Ramos (cell line): Measurements from ENCODE around the gene SIGLEC12.

Experiments
- in situ Hi-C: fragments of 300-500 bp; cut with MboI; formaldehyde crosslinking; loops from one replicate; pipeline ENCODE4 v1.14.3; 2022; ENCODE audit warnings: low sequenced_read_pairs; ENCODE audit not compliant: unreplicated experiment

SIGLEC12 gene

GRCh38 chr19:51501594-51502263, at the start of gene SIGLEC12:
TSS of gene SIGLEC12 (minus strand) at chr19:51501800. CDS start at chr19:51501733, 67 bp downstream.
- in situ Hi-C loops: no loop called here

DNA sequence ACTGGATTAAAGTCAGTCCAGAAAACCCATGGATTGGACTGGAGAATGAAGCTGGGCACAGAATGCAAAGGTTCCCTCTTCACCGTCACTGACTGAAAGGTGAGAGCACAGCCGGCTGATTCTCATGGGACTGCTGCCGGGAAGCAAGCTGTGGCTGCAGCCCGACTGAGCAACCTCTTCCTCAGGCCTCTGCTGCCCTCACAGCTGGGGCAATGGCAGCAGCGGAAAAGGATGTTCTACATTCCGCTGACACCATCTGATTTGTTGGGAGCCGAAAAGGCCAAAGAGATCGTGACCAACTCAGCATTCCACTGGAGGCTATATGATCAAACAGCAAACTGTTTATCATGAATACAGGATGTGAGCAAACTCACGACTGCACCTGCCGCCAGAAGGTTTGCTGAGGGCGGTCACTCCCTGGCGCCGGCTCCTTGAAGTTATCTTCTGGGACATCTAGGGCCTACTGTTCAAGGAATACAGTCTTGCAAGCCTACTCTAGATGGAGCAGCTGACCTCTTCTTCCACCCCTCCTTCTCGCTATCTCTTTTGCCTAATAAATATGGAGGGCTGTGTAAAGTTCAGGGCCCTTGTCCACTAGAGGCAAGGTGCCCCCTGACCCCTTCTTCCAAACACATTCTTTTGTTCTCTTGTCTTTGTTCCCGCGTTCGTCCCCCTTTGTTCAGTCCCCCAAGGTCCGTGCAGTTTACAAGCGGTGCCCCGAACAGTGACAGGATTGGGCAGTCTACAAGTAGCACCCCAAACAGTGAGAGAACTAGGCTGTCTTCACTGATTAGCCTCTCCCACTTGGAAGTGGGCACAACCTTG, 49.5 kb upstream of the SIGLEC12 start:
- in situ Hi-C loops: no loop called here

GRCh38 chr19:51549533-51550324, 48.1 kb upstream of the SIGLEC12 start:
- in situ Hi-C loops: no loop called here

DNA sequence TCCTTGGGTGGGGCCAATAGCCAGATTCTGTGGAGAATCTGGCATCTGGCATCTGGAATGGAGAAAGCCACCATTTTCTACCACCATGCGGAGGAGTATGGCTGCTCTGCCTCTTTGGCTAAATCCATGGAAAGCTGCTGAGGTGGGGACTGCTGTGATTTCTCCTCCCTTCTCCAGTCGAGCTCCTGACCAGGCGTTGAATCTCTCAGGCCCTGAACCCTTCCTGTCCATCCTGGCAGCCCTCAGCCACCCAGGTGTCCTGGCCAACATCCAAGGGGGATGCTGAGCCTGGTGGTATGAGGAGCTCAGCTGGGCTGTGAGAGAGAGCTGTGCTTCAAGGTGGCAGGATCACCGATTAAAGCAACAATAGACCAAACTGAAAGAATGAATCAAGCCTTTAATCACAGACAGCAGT, 47.3 kb upstream of the SIGLEC12 start:
- in situ Hi-C loops: no loop called here

DNA sequence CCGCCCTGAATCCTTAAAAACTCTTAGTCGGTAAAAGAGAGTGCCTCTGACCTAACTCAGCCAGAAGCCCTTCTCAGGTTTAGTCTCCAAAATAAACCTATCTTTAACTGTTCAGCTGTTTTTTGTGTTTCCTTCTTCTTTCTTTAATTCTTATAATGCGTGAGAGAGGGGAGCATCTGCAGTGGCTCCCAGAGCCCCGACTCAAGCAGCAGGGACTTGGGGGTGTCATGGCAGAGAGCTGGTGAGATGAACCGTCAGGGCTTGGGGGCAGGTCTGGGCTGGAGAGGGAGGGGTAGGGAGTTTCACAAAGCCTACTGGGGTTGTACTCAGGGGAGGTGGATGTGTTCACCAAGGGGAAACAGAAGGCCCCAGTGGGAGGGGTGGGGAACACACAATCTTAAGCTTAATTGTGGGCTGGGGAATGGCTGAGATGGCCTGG, 46.6 kb upstream of the SIGLEC12 start:
- in situ Hi-C loops: no loop called here

DNA sequence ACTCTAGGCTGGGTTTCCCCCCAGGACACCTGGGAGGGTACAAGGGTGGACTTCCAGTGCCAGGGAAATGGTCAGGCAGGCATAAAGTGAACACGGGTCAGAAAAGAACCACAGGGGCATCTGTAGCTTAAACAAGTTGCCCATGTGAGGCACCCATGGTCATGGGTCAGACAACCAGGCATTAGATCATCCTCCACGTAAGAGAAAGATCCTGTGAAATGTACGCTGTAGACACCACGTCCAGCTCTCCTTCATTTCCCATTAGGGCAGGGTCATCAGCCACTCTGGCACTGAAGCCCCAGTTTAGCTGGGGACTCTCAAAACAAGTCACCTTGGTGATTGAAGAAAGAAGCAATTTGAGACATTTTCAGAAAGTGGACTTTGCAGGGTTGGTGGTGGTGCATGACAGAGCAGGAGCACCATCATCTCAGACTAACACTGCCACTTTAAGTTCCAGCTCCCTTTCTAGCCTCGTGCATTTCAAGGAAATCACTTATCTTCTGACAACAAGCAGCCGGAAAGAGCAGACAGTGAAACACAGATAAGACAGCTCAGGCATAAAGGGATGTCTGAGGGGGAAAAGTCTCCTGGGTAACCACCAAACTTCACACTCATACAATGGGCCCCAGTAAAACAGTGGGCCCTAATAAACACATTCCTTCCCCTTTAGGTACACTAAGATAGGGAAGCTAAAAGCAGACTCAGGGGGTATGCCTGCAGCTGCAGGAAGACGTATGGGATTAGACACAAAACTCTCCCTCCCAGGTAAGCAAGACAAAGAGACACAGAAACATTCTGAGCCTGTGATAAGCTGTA, 46.0 kb upstream of the SIGLEC12 start:
- in situ Hi-C loops: no loop called here

DNA sequence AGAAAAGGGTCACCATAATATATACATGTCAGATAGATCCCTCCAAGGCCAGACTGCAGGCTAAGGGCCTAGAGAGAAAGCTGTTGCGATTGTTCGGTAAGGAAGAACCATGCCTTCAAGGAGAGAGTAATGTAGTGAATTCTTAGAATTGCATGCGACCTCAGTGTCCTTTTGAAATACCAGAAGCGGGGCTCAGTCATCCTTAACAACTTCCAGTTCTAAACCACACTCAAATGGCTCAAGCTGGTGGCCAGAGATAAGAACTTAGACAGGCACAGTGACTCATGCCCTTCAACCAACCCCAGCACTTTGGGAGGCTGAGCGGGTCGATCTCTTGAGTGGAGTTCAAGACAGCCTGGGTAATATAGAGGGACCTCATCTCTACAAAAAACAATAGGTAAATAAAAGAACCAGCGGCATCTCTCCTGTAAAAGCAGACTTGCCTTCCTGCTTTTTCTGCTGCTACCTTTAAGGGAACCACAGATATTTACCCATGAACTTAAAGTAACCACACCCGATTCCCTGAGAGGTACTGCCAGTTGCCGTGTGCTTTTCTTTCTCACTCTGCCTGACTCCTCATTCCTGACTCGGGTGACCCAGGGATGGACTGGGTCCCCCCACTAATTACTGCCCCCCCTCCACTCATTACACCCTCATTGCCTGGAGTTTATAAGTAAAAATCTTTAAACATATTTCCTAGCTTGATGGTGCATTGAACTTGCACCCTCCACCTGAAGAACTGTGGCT, 45.2 kb upstream of the SIGLEC12 start:
- in situ Hi-C loops: no loop called here

DNA sequence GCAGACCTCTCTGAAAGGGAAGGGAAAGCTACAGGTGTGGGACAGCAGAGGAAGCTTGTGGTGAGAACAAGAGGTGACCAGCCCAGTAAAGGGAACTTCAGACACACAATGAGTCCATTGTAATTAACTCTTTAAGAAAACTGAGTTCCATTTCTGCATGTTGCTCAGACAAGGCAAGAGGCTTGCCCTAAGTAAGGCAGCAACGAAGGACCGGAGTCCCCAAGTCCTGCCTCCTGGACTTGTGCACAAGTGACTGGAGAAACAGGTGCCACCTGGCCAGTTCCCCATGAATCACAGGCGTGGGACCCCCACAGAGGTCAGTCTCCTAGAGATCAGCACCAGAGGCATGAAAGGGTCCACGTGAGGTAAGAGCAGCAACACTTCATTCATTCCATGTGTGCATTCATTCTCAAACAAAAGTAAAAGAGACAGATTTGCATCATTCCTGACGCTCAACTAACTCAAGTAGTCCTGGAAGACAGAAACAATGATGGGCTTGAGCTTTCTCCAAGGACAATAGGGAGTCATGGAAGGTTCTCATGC, 44.6 kb upstream of the SIGLEC12 start:
- in situ Hi-C loops: no loop called here

- in situ Hi-C loops: no loop called here
Measured at GRCh38 chr19:51544038-51544437, 42.4 kb upstream of the SIGLEC12 start.

DNA sequence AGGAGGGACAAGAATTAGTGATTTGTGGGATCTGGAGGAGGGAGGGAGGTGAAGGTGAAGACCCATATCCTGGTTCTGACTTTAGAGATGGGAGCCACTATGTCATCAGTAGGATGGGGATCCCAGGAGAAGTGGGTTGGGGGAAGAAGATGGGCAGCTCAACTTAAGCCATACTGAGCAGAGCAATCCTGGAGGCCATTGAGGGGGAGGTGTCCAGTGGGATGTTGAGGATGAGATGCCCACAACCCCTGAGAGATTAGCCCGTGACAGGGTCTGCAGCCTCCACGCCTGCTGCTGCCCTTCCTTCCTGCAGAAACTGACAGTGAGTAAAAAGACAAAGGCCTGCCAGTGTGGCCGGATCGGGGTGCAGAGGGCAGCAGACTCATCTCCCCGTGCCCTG, 41.1 kb upstream of the SIGLEC12 start:
- in situ Hi-C loops: no loop called here

- in situ Hi-C loops: no loop called here
Measured at GRCh38 chr19:51541458-51542357, 40.1 kb upstream of the SIGLEC12 start.

DNA sequence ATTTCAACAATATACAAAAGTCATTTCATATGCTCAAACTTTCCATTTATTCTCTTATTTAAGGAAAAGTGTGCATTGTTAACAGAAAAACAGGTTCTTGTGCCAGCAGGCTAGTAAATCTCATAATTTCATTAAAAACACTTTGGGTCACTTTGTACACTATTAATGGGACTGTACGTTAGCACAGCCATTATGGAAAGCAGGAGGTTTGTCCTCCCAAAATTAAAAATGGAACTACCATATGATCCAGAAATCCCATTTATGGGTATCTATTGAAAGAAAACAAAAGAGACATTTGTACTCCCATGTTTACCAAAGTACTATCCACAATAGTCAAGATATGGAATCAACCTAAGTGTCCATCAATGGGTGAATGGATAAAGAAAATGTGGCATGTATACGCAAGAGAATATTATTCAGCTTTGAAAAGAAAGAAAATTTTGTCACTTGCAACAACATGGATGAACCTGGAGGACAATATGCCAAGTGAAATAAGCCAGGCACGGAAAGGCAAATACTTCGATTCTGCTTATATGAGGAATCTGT, 38.3 kb upstream of the SIGLEC12 start:
- in situ Hi-C loops: no loop called here

GRCh38 chr19:51535535-51535934, 33.9 kb upstream of the SIGLEC12 start:
- in situ Hi-C loops: no loop called here

- in situ Hi-C loops: no loop called here
Measured at GRCh38 chr19:51531349-51532315, 30.0 kb upstream of the SIGLEC12 start, which contains the start of gene SIGLEC6. TSS of gene SIGLEC6 (minus strand) at chr19:51531670. CDS start at chr19:51531648, 22 bp downstream.

- in situ Hi-C loops: no loop called here
Measured at GRCh38 chr19:51530616-51531015, 29.0 kb upstream of the SIGLEC12 start.

DNA sequence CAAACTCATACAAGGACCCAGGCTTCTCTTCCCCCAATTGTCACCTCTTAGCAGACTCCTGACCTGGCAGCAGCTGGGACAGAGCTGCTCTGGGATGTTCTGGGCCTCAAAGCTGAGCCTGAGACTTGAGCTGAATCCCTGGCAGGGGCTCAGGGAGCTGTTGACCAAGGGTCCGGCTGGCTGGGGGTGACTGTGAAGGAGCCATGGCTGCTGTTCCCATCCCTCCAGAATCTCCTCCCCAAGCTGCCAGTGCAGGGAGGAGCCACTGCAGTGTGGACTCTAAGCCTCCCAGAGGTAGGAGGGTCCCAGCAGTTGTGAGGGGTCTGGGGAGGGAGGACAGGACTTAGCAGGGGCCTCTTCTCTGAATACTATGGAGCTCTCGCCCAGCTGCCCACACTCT, 27.7 kb upstream of the SIGLEC12 start:
- in situ Hi-C loops: no loop called here

DNA sequence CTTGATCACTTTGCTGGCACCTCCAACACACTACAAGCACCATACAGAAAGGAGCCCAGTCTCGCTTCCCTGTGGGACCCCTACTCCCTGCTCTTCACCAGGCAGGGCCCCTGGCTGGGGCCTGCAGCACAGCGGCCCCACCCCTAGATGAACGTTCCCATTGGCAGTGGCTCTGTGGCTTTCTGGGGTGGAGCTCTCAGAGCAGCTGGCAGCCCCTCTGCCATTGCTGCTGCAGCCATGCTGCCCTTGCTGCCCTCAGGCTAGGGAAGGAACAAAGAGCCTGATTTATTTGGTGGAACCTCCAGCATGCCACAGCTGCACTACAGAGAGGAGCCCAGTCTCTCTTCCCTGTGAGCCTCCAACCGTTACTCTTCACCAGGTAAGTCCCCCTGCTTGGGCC, 24.1 kb upstream of the SIGLEC12 start:
- in situ Hi-C loops: no loop called here
